HG02870 (cell line): ENCODE data around the gene CCDC157.

Source experiments
- ATAC-seq: cut with Tn5 transposase; IDR thresholded peaks from one replicate; pipeline ENCODE4 v1.9.1; 2021; ENCODE audit warnings: mild to moderate bottlenecking, moderate library complexity; ENCODE audit not compliant: unreplicated experiment

CCDC157 gene

DNA sequence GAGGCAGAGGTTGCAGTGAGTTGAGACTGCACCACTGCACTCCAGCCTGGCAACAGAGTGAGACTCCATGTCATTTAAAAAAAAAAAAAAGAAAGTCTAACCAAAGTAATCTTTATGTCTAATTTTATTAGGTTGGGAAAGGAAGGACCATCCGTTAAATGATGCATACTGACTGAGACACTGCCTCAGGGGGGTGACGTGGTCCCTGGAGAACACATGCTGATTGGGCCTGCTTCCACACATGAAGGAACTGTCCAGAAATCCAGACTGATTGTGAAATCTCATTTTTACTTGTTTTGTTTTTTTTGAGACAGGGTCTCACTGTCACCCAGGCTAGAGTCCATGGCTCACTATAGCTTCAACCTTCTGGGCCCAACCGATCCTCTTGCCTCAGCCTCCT, 5.6 kb upstream of the CCDC157 start:
- ATAC-seq = no peak

DNA sequence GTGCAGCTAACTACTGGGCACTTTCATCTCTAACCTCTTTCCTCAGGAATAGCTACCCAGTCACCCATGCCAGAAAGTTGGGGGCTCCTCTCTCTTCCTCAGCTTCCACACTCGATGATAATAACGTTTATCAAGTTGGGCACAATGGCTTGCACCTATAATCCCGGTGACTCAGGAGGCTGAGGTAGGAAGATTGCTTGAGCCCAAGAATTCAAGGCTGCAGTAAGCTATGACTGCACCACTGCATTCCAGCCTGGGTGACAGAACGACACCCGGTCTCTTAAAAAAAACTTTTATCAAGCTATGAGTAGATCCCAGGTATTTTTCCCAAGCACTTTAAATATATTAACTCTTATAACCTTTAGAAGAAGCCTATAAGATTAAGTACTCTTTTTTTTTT, 2.2 kb upstream of the CCDC157 start:
- no peak for ATAC-seq

DNA sequence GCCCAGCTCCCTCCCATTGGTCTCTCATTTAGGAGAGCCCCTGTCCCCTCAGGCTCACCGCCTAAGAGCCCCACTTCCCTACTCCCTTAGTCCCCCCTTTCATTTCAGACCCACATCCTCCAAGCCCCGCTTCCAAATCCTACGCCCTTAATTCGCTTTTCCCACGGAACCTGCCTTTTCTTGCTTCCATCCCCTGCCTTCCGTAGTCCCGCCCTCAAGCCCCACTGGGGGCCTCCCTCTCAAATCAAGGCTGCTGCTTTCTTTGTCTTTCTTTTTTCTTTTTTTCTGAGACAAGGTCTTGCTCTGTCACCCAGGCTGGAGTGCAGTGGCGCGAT, 396 bp downstream of the CCDC157 start:
- no peak for ATAC-seq

DNA sequence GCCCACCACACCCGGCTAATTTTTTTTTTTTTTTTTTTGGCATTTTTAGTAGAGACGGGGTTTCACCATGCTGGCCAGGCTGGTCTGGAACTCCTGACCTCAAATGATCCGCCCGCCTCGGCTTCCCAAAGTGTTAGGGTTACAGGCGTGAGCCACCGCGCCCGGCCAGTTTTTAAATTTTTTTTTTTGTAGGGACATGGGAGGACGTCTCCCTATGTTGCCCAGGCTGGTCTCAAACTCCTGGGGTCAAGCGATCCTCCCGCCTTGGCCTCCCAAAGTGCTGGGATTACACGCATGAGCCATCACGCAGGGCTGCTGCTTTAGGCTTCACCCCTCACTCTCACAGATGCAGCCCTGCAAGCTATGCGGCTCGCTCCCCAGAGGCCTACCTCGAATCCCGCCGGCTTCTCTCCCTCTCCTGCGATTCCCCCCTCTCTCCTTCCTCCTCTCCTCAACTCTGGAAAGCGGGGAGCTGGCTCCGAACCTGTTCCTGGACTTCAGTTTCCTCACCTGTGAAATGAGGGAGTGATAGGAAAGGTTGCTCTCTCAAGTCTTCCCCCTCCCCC, 926 bp downstream of the CCDC157 start:
- ATAC-seq = no peak

DNA sequence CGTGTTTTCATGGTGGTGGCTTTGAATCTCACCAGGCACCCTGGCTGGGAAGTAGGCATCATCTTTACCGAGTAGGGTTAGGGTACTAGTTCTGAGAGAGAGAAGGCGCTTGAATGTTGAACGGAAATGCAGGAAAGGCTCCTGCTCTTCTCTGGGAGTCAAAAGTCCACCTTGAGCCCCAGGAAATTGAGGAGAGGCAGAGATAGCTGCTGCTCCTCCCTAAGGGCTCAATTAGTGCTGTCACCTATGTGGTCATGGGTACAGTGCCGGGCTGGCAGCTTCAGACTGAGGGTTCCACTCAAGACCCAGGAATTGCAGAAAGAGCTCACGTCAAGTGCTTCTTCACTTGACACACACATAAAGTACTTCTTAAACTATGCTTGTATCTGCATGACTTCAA, 1.7 kb downstream of the CCDC157 start:
- no peak for ATAC-seq

DNA sequence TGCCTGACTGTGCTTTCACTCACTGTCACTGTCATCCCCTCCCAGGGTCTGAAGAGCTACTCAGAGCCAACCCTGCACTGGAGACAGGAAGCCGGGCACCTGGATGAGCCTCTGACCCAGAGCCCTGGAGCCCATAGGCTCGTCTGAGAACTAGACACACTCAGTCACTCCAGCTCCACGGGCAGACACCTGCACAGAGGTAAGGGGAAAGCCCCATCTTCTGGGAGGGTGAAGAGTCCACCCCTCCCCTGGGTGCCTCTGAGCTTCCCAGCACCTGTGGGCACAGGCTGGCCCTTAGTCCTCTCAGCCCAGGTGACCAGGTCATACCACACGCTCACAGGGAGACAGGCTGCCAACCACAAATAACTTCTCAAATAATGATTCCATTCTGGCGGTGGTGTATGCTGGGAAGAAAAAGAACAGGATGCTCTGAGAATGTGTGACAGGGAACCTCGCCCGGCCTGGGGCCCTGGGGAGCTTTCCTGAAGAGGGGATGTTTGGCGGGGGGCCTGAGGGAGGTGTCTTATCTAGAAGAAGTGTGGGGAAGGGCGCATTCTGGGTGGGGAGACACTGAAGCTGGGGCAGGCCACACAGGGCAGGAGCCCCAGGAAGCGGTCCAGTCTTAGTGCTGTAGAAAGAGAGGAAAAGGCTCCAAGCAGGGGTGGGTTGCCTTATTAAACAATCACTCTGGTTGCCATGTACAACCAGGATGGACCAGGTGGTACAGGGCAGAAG, 5.3 kb downstream of the CCDC157 start:
- no peak for ATAC-seq

DNA sequence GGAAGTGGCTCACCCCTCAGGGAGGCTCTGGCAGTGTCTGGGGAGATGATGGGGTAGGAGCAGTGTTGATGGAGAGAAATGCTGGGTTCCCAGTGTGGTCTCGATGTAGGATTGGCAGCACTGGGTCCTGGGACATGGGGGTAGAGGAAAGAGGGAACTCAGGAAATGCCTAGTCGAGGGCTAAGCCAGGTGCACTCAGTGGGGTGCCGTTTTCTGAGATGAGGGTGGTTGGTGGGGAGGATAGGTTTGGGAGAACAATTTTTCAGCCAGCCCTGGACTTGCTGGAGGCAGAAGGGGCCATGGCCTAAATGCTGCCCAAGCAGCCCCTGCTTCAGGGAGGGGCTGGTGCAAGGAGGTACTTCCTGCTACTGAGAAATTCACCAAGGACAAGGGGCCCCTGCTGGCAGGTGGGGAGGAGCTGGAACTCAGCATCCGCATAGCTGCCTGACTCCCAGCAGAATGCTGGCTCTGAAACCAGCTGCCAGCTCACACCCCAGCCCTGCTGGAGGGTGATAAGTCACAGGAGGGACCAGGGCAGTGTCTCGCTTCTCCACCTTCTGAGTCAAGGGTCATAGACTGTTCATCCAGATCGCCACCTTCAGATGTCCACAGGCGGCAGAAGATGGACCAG, 6.0 kb downstream of the CCDC157 start:
- ATAC-seq = no peak

DNA sequence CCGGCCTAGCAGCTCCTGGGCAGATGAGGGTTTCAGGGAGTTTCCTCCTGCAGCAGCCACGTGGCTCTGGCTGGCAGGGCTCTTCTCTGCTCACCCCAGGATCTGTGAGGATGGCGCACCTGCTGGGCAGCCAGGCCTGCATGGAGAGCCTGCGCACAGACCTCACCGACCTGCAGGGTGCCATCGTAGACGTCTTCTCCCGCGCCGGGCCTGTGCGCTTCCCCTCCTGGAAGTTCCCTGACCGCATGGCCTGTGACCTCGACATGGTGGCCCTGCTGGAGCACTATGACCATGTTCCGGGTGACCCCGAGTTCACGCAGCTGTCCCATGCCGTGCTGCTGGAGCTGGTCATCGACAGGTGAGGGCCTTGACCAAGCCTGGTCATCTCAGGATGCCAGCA, 9.1 kb downstream of the CCDC157 start:
- ATAC-seq = no peak

DNA sequence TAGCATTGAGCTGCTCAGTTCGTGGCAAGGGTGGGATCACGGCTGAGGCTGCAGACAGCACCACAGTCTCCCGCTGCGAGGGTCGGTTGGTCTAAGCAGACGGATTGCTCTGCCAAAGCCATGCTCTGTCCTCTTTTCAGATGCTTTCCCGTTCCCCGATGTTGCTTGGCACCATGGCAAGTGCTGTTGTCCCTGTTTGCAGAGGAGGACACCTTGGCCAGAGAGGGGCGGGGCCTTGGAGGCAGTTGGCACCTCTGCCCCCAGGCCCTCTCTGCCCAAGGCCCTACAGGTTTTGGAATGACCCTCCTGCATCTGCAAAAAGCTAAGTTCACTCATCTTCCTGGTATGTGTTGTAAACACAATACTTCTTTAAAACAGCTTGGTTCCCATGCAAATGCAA, 11.6 kb downstream of the CCDC157 start:
- no peak for ATAC-seq

DNA sequence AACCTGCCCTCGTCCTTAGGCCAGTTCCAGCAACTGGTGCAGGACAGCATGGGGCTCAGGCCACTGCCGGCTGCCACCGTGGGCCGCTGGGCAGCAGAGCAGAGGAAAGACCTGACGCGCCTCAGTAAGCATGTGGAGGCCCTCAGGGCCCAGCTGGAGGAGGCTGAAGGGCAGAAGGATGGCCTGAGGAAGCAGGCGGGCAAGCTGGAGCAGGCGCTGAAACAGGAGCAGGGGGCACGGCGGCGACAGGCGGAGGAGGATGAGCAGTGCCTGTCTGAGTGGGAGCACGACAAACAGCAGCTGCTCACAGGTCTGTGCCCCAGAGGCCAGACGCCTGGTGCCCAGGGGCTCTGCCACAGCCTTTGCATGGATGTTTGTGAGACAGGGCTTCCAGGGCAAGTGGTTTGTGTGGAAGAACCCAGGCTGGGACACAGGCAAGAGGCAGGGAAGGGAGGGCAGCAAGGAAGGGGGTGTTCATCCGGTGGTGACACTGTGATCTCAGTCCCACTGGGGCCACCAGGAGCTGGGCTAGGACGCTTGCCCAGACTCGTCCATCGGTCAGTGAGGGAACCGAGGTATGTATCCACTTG, 13.9 kb downstream of the CCDC157 start:
- no peak for ATAC-seq

DNA sequence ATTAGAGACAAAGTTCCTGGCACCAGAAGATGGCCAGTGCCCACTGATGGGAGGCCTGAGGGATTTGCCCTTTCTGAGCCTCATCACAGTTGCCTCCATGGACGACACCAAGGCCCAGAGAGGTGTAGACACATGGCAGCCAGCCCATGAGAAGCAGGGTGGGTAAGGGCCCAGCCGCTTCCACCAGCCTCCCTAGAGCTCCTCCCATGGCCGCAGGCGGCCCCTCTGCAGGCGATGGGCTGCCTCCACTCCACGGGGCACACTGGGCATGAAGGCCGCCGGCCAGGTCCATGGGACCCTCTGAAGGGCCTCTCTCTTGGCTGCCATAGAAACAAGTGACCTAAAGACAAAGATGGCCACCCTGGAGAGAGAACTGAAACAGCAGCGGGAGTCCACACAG, 14.5 kb downstream of the CCDC157 start:
- no peak for ATAC-seq

DNA sequence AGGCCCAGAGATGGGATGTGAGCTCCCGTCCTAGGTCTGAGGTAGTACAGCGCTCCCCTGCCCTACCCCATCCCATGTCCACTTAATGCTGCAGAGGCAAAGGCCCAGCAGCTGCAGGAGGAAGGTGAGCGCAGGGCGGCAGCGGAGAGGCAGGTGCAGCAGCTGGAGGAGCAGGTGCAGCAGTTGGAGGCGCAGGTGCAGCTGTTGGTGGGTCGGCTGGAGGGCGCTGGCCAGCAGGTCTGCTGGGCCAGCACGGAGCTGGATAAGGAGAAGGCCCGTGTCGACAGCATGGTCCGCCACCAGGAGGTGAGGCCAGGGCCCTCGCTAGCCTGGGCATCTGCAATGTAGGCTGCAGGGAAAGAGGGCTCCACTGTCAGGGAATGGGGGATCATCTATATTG, 15.2 kb downstream of the CCDC157 start:
- no peak for ATAC-seq

DNA sequence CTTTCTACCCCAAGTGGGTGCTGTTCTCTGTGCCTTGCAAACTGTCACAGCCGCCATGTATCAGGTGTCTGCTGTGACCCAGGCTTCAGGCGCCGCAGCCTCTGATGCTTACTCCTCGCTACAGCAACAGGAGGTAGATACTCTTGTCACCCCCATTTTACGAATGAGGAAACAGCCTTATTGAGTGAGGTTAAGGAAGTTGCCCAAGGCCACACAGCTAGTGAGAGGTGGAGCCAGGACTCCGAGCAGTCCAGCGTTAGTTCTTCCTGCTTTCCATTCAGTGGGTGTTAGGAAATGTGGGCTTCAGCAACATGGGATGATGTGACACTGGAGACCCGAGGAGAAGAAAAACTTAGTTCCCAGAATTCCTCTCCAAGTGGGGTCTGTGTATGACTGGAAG, 16.1 kb downstream of the CCDC157 start:
- ATAC-seq = no peak

DNA sequence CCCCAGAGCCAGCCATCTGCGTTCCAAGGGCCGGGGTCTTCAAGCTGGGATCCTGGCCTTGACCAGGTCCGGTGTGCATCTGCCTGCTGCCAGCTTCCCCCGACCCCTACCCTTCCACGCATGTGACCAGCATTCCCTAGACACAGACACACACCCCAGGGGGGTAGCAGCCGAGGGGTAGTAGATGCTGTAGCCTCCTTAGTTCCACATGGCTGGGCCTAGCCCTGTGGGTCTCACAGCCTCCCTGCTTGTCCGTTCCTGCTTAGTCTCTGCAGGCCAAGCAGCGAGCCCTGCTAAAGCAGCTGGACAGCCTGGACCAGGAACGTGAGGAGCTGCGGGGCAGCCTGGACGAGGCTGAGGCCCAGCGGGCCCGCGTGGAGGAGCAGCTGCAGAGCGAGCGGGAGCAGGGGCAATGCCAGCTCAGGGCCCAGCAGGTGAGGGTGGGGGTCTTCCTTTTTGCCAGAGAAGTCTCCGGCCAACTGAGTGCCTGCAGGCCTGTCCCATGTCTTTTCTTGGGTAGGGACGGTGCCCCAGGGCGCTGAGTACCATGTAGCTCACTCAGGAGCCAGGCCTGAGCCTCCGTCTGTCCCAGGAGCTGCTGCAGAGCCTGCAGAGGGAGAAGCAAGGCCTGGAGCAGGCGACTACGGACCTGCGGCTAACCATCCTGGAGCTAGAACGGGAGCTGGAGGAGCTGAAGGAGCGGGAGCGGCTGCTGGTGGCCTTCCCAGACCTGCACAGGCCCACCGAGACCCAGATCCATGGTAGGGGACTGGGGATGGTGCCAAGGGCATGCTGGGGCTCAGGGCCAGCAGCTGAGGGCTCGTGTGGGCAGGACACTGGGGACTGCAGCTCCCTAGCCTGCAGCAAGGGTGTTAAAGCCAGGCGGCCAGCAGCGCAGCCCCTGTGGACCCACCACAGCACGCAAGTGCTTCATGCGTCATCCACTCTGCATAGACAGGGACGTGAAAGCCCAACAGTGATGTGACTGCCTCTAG, 16.8 kb downstream of the CCDC157 start:
- no peak for ATAC-seq

DNA sequence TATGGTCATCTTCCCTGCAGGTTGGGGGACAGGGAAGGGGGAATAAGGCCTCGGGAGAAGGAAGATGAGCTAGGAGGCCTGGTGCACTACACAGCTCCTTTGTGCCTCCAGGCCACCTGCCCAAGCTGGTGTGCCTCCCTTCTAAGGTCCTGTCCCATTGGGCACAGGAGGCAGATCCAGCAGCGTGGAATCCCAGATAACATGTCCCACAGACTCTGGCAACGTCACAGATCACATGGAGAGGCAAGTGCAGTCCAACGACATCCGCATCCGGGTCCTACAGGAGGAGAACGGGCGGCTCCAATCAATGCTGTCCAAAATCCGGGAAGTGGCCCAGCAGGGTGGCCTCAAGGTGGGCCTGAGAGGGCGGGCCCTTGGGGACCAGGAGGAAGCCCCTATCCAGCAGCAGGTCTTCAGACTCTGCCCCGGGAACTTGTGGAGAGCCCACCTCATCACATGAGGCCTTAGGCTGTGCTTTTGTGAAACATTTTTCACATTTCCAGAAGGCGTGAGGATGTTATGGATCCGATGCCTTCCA, 18.6 kb downstream of the CCDC157 start:
- ATAC-seq = no peak

DNA sequence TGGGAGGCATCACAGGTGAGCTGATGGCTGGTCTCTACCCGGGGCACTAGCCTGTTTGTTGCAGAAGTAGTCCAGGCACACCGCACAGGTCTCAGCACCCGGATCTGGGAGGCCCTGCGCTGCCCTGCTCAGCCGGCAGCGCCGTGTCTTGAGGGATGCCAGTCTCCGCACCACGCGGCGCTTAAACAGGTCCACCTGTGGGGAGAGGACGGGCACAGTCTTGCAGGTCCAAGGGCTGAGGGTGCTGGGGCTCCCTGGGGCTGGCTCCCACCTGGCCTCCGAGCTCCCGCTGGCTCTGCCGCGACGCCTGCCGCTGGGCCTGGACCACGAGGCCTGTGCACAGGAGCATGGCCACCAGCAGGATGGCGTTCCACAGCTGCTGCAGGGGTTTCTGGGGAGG, 23.2 kb downstream of the CCDC157 start:
- no peak for ATAC-seq

DNA sequence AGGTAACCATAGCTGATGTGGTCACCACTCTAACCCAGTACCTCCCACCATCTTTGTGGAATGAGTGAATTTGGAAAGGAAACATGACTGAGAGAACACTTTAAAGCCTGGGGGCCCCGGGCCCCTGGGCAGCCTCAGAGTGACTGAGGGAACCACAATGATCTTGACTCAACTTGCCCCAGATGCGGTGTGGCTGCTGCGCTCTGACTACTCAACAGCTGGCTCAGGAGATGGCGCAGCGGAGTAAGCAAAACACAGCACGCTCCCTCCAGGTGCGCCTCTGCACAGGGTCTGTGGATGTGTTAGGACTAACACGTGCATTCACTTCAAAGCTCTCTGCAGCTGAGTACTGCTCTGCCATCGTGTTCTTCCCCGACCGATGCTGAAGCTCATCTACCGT, 24.5 kb downstream of the CCDC157 start:
- no peak for ATAC-seq

DNA sequence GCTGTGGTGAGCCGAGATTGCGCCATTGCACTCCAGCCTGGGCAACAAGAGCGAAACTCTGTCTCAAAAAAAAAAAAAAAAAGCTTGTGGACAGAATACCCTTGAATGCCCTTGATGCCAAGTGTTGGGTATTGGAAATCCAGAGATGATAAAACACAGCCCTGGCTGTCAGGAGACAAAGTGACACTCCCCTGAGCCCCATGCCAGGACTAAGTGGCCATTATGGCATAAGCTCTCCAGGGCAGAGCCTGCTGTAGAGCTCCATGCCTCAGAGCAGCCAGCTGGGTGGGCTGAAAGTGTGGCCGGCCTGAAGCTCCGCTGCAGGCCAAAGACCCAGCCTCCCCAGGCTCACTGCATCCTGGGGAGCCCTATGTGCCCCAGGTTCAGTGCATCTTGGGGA, 25.5 kb downstream of the CCDC157 start:
- no peak for ATAC-seq

DNA sequence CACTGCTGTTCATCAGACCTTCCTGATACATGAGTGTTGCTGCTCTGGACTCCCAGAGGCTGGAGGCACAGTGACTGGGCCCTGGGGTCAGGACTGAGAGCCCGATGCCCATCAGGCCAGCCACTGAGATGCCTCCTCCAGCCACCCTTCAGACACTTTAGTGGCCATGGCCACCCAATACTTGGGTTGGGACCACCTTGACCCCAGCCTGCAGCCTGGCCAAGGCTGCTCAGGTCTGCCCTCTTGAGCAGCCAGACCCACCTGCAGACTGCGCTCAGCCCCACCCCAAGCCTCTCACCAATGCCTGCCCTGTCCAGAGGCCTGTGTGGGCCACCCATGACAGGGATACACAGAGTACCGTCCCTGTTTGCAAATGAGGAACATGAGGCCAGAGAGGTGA, 26.3 kb downstream of the CCDC157 start:
- ATAC-seq = no peak

DNA sequence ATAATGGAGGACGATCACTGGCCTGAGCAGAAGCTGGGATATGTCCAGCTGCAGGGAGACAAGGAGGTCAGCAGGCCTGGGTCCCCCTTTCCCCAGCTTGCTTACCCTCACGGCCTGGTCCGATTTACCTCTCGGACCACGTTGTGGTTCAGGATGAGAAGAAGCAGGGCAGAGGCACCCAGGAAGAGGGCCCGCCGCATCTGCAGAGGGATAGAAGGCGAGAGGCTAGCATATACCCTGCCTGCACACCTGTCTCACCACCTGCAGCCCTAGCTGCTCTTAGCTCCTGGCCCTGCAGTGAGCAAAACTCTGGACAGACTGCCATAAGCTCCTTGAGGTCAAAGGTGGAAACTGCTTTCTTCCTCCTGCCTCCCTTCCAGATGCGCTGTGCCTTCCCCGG, 29.1 kb downstream of the CCDC157 start:
- ATAC-seq = no peak

DNA sequence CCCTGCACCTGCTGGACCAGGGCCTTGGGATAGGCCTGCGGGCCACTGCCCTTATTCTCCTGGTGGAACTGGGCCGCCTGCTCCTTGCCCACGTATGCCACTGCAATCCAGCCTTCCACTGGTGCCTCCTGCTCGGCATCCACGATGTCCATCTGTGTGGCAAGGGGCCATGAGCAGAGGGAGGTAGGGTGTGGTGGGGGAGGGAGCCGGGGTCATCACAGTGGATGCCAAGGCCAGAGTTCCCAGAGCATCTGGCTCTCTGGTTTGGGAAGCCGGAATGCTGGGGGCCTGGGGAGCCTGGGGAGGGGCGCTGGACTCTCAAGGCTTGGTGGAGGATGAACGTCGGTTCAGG, 29.8 kb downstream of the CCDC157 start:
- ATAC-seq = no peak
